ENCODE results near the gene BBC3. TPM values are rescaled to one million over a fixed set of nuclear protein-coding genes. Genes with fewer than 3 reads are reported as not detected.
A peak's percentile ranks its signal among the peaks of the same experiment; 100 is the strongest.

Gene BBC3
- total RNA-seq, 1 experiment from 2014 or later: 4.0 TPM

DNA sequence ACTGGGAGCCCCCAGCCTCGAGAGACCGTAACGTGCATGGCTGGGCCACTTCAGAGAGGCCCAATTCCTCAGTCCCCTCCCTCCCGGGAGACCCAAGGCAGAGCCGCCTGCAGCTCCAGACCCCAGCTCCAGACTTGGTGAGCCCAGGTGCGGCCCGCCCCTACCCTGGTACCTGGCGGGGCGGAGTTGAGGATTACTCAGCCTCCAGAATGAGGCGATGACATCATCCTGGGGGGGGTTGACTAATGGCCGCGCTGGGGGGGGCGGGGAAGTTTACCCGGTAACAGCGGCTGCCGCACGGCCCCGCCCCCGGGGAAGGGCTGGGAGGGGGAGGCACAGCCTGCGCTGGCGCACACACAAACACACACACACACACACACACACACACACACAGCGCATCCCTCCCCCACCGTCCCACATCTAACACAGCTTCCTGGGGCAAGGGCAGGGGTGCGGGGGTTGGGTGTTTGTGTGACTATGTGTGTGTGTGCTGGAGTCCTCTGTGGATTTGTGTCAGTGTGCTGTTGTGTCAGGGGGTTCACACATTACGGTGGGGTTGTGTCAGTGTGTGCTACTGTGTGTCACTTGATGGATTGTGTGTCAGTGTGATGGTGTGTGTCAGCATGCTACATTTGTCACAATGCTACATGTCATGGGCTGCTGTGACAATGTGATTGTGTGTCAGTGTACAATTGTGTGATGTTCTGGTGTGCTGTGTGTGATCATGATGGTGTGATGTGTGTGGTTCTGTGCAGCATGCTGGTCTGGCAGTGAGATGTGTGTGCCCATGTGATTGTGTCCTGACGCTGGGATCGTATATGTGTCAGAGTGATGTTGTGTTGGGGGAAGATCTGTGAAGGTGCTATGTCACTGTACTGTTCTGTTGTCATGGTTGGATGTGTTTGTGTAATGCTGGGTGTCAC, 10.3 kb upstream of the BBC3 start:
- peak; percentile 81 for DNase-seq
- Histone ChIP-seq H3K9me3 (ENCODE audit: low read length) (no peaks in the 10 kb centered on the region), H3K27ac (ENCODE audit: low read length) (no peak overlapping the region), H3K36me3 (ENCODE audit: insufficient read depth, low read length) (no peaks in the 10 kb centered on the region), H4K20me1 (ENCODE audit: insufficient read depth, low read depth, low read length) (no peaks in the 10 kb centered on the region), H3K4me3 (ENCODE audit: low read length) (no peak overlapping the region), H3K27me3 (ENCODE audit: low read length) (no peaks in the 10 kb centered on the region), H2AFZ (ENCODE audit: low read length) (no peak overlapping the region), H3K79me2 (ENCODE audit: low read length) (no peaks in the 10 kb centered on the region), H3K4me2 (ENCODE audit: low read depth, low read length, poor library complexity, severe bottlenecking) (peak overlapping the region; percentile 59), H3K9ac (ENCODE audit: low read length) (peak overlapping the region; percentile 3; the same call in 1 of the 2 replicates), H3K9me2 (replicated peaks; ENCODE audit: insufficient read depth, low read length) (no peaks in the 10 kb centered on the region), H3K4me1 (ENCODE audit: low read length) (peaks cover 42% of the 10 kb centered on the region)

DNA sequence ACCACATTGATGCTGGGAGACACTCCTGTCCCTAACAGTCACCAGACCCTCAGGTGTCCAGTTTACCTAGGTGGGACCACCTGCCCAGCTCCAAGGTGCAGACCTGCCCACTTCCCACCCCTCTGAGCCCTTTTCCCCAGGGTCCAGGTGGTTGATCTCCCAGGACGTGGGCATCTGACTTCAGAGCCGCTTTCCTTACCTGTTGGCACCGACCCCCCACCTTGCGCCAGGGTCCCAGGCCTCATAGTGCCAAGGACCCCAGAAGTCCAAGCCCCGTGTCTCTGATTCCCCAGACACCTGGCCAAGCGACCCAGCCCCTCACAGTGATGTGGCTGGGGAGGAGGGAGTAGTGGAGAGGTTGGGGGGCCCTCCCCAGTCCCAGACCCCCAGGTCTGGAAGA, 9.6 kb upstream of the BBC3 start:
- Histone ChIP-seq H3K9ac (ENCODE audit: low read length) (peak overlapping the region; percentile 69; the same call in 1 of the 2 replicates), H3K4me1 (ENCODE audit: low read length) (peaks cover 42% of the 10 kb centered on the region), H3K4me2 (ENCODE audit: low read depth, low read length, poor library complexity, severe bottlenecking) (peak overlapping the region; percentile 59), H3K4me3 (ENCODE audit: low read length) (peak overlapping the region; percentile 58; the same call in 1 of the 2 replicates), H4K20me1 (ENCODE audit: insufficient read depth, low read depth, low read length) (no peaks in the 10 kb centered on the region), H3K27me3 (ENCODE audit: low read length) (no peaks in the 10 kb centered on the region), H3K79me2 (ENCODE audit: low read length) (no peaks in the 10 kb centered on the region), H3K9me2 (replicated peaks; ENCODE audit: insufficient read depth, low read length) (no peaks in the 10 kb centered on the region), H3K9me3 (ENCODE audit: low read length) (no peaks in the 10 kb centered on the region), H2AFZ (ENCODE audit: low read length) (no peak overlapping the region), H3K36me3 (ENCODE audit: insufficient read depth, low read length) (no peaks in the 10 kb centered on the region), H3K27ac (ENCODE audit: low read length) (no peak overlapping the region)
- DNase-seq: no peak

DNA sequence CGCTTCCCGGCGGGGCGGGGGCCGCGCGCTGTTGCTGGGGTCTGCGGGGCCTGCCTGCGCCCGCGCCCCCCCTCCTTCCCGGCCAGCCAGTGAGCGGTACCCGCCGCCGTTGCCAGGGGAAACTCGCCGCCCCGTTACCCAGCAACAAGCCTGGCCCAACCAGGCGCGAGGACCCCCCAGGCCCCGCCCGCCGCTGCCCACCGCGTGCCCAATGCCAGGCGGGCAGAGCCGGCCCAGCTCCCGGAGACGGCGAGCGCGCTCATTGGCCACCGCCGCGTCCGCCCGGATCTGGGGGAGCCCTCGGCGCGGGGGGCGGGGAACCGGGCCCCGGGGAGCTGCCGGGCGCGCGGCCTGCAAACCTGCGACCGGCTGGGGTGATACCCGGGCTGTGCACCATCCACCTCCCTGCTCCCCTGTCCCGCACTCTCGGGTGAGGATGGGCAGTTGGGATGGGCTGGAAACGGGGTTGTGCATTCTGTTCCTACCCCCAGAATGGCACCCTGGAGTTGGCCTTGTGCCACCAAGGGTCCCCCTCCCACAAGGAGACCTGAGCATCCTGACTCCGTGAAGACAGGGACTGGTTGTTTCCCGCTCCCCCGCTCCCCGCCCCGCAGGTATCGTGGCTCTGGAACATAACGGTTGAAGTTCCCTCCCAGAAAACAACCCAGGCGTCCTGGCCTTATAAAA, 8.8 kb upstream of the BBC3 start:
- H3K4me3 ChIP-seq (ENCODE audit: low read length): peak overlapping the region; percentile 58

DNA sequence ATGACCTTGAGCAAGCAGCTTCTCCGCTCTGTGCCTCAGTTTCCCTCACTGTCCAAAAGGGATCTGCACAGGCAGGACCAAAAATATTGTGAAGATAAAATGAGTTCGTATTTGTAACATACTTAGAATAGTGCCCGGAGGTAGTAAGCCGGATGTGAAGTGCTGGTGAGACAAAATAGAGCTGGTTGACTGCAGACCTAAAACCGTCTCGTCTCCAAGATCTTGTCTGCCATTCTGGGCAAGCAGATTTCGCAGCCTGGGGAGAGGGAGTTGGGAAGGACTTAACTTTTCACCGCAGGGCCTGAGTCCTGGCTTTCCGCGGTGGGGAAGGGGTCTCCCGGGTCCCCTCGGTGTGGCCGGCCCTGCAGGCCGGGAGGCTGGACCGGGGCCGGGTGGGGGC, 8.2 kb upstream of the BBC3 start:
- Histone ChIP-seq H3K9me3 (ENCODE audit: low read length) (no peaks in the 10 kb centered on the region), H3K9ac (ENCODE audit: low read length) (peak overlapping the region; percentile 69; the same call in 1 of the 2 replicates), H3K36me3 (ENCODE audit: insufficient read depth, low read length) (no peaks in the 10 kb centered on the region), H3K4me1 (ENCODE audit: low read length) (peaks cover 35% of the 10 kb centered on the region), H3K9me2 (replicated peaks; ENCODE audit: insufficient read depth, low read length) (no peaks in the 10 kb centered on the region), H3K27ac (ENCODE audit: low read length) (no peak overlapping the region), H3K4me3 (ENCODE audit: low read length) (no peak overlapping the region; the same call in 1 of the 2 replicates), H3K79me2 (ENCODE audit: low read length) (no peaks in the 10 kb centered on the region), H4K20me1 (ENCODE audit: insufficient read depth, low read depth, low read length) (no peaks in the 10 kb centered on the region), H3K4me2 (ENCODE audit: low read depth, low read length, poor library complexity, severe bottlenecking) (peak overlapping the region; percentile 59), H3K27me3 (ENCODE audit: low read length) (no peaks in the 10 kb centered on the region), H2AFZ (ENCODE audit: low read length) (no peak overlapping the region)
- no peak for DNase-seq

More for the DNA sequence above, 8.8 kb upstream of the BBC3 start:
- H3K79me2 ChIP-seq (ENCODE audit: low read length): no peaks in the 10 kb centered on the region
- peak overlapping the region; percentile 59 for H3K4me2 ChIP-seq (ENCODE audit: low read depth, low read length, poor library complexity, severe bottlenecking)
- no peaks in the 10 kb centered on the region for H4K20me1 ChIP-seq (ENCODE audit: insufficient read depth, low read depth, low read length)
- H3K4me1 ChIP-seq (ENCODE audit: low read length): peaks cover 40% of the 10 kb centered on the region
- peak overlapping the region; percentile 10; the same call in 1 of the 2 replicates for H2AFZ ChIP-seq (ENCODE audit: low read length)
- peak overlapping the region; percentile 69 for H3K9ac ChIP-seq (ENCODE audit: low read length)
- H3K27ac ChIP-seq (ENCODE audit: low read length): no peak overlapping the region
- H3K36me3 ChIP-seq (ENCODE audit: insufficient read depth, low read length): no peaks in the 10 kb centered on the region
- H3K9me3 ChIP-seq (ENCODE audit: low read length): no peaks in the 10 kb centered on the region
- DNase-seq: peak; percentile 90
- H3K9me2 ChIP-seq (replicated peaks; ENCODE audit: insufficient read depth, low read length): no peaks in the 10 kb centered on the region
- no peaks in the 10 kb centered on the region for H3K27me3 ChIP-seq (ENCODE audit: low read length)

DNA sequence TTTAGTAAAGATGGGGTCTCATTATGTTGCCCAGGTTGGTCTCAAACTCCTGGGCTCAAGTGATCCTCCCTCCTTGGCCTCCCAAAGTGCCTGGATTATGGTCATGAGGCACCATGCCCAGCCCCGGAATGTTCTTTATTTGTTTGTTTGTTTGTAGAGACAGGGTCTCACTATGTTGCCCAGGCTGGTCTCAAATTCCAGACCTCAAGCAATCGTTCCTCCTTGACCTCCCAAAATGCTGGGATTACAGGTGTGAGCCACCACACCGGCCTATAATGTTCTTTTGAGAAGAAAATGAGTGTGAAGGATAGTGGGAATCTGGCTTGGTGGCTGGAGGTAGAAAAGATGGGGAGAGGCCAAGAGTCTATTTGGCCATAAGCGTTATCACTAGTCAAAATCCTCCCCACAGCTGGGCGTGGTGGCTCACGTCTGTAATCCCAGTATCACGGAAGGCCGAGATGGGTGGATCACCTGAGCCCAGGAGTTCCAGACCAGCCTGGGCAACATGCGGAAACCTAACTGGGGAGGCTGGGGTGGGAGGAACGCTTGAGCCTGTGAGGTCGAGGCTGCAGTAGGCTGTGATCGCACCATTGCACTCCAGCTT, 5.2 kb upstream of the BBC3 start:
- no peak overlapping the region for H3K4me3 ChIP-seq (ENCODE audit: low read length)
- no peak for DNase-seq
- H3K4me2 ChIP-seq (ENCODE audit: low read depth, low read length, poor library complexity, severe bottlenecking): no peak overlapping the region
- no peak overlapping the region for H3K9ac ChIP-seq (ENCODE audit: low read length)
- no peak overlapping the region for H3K27ac ChIP-seq (ENCODE audit: low read length)
- no peaks in the 10 kb centered on the region for H3K9me3 ChIP-seq (ENCODE audit: low read length)
- no peaks in the 10 kb centered on the region for H4K20me1 ChIP-seq (ENCODE audit: insufficient read depth, low read depth, low read length)
- H3K4me1 ChIP-seq (ENCODE audit: low read length): peaks cover 27% of the 10 kb centered on the region
- 0 out of 2 replicates have a peak, but pooled peaks cover 2% of the 10 kb centered on the region for H3K27me3 ChIP-seq (ENCODE audit: low read length)
- H3K9me2 ChIP-seq (replicated peaks; ENCODE audit: insufficient read depth, low read length): no peaks in the 10 kb centered on the region
- no peaks in the 10 kb centered on the region for H3K36me3 ChIP-seq (ENCODE audit: insufficient read depth, low read length)
- no peak overlapping the region for H2AFZ ChIP-seq (ENCODE audit: low read length)
- H3K79me2 ChIP-seq (ENCODE audit: low read length): no peaks in the 10 kb centered on the region

DNA sequence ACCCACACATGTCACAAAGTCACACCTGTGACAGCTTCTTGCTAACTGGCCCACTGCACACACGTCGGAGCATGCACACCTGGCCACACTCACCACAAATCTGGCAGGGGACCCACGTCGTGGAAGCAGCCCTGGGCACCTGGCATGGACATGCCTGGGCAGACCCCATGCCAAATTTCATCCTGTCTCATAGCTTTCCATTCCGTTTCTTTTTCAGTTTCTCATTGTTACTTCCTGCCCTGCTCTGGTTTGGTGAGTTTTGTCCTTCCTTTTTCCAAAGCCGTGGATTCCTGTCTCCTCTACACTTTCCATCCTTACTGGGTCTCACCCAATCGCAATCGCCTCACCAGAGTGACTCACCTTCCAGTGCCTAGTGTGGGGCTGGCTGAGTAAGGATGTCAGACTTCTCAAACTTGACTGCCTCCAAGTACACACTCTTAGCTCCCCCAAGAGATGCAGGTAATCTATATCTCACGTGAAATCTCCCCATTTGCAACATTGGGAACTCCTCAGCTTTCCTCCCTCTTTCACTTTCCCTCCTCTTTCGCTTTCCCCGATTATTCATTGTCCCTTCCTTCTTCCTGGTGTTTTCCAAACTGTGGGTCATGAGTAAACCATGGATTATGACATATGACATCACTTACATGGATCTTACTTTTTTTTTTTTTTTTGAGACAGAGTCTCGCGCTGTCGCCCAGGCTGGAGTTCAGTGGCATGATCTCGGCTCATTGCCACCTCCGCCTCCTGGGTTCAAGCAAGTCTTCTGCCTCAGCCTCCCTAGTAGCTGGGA, 1.6 kb upstream of the BBC3 start:
- no peak for DNase-seq
- H3K9me2 ChIP-seq (replicated peaks; ENCODE audit: insufficient read depth, low read length): no peaks in the 10 kb centered on the region
- no peak overlapping the region for H3K4me2 ChIP-seq (ENCODE audit: low read depth, low read length, poor library complexity, severe bottlenecking)
- H3K9me3 ChIP-seq (ENCODE audit: low read length): no peaks in the 10 kb centered on the region
- no peak overlapping the region for H3K27ac ChIP-seq (ENCODE audit: low read length)
- no peaks in the 10 kb centered on the region for H3K79me2 ChIP-seq (ENCODE audit: low read length)
- no peak overlapping the region for H3K4me3 ChIP-seq (ENCODE audit: low read length)
- H2AFZ ChIP-seq (ENCODE audit: low read length): no peak overlapping the region
- H3K27me3 ChIP-seq (ENCODE audit: low read length): 0 out of 2 replicates have a peak, but pooled peaks cover 2% of the 10 kb centered on the region
- no peak overlapping the region for H3K9ac ChIP-seq (ENCODE audit: low read length)
- H4K20me1 ChIP-seq (ENCODE audit: insufficient read depth, low read depth, low read length): no peaks in the 10 kb centered on the region
- H3K36me3 ChIP-seq (ENCODE audit: insufficient read depth, low read length): no peaks in the 10 kb centered on the region
- H3K4me1 ChIP-seq (ENCODE audit: low read length): peaks cover 29% of the 10 kb centered on the region

DNA sequence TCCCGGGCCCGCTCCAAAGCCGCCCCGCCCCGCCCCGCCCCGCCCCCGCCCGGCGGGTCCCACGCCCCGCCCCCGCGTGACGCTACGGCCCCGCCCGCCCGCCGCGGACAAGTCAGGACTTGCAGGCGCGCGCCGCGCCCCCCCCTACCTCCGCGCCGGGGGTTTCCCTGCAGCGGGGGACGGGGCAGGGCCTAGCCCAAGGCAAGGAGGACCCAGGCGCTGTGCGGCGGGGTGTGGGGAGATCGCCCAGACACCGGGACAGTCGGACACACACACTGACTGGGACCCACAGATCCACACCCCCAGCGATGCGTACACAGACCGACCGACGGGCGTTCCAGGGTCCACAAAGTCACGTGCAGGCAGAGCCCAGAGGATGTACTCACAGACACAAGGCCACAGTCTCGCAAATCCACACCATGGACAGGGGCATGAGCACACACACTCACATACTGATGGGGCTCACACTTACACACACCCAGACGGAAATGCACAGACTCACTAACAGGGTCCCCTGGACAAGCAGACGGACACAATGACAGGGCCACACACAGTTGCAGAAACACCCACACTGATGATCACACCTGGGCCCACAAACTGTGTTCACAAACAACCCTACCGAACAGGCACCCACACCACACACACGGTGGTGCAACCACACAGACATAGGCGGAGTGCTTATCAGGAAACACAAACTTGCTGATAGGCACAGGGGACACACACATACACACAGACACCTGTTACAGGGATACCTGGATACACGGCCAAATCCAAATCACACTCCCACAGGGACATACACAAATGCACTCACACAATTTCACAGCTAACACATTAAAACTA, 436 bp upstream of the BBC3 start:
- Histone ChIP-seq H3K9ac (ENCODE audit: low read length) (peak overlapping the region; percentile 75), H4K20me1 (ENCODE audit: insufficient read depth, low read depth, low read length) (no peaks in the 10 kb centered on the region), H2AFZ (ENCODE audit: low read length) (peak overlapping the region; percentile 87; the same call in 1 of the 2 replicates), H3K4me1 (ENCODE audit: low read length) (peaks cover 41% of the 10 kb centered on the region), H3K79me2 (ENCODE audit: low read length) (no peaks in the 10 kb centered on the region), H3K4me2 (ENCODE audit: low read depth, low read length, poor library complexity, severe bottlenecking) (peak overlapping the region; percentile 97), H3K27me3 (ENCODE audit: low read length) (0 out of 2 replicates have a peak, but pooled peaks cover 2% of the 10 kb centered on the region), H3K9me2 (replicated peaks; ENCODE audit: insufficient read depth, low read length) (no peaks in the 10 kb centered on the region), H3K9me3 (ENCODE audit: low read length) (no peaks in the 10 kb centered on the region), H3K4me3 (ENCODE audit: low read length) (peak overlapping the region; percentile 84; the same call in 1 of the 2 replicates), H3K36me3 (ENCODE audit: insufficient read depth, low read length) (no peaks in the 10 kb centered on the region), H3K27ac (ENCODE audit: low read length) (no peak overlapping the region)
- DNase-seq: peak; percentile 84

All from Karpas-422 (cell line).